ENCODE data around the gene PYM1. TPM values are rescaled to one million over a fixed set of nuclear protein-coding genes. Genes with fewer than 3 reads are reported as not detected.

The PYM1 gene
- total and polyA plus RNA-seq, 2 of the 8 experiments (the other 6 are each of a cell fraction or from before 2014, with no cell fraction given), result 38.7 to 58.5 TPM

- TF ChIP-seq, protein P1, sequence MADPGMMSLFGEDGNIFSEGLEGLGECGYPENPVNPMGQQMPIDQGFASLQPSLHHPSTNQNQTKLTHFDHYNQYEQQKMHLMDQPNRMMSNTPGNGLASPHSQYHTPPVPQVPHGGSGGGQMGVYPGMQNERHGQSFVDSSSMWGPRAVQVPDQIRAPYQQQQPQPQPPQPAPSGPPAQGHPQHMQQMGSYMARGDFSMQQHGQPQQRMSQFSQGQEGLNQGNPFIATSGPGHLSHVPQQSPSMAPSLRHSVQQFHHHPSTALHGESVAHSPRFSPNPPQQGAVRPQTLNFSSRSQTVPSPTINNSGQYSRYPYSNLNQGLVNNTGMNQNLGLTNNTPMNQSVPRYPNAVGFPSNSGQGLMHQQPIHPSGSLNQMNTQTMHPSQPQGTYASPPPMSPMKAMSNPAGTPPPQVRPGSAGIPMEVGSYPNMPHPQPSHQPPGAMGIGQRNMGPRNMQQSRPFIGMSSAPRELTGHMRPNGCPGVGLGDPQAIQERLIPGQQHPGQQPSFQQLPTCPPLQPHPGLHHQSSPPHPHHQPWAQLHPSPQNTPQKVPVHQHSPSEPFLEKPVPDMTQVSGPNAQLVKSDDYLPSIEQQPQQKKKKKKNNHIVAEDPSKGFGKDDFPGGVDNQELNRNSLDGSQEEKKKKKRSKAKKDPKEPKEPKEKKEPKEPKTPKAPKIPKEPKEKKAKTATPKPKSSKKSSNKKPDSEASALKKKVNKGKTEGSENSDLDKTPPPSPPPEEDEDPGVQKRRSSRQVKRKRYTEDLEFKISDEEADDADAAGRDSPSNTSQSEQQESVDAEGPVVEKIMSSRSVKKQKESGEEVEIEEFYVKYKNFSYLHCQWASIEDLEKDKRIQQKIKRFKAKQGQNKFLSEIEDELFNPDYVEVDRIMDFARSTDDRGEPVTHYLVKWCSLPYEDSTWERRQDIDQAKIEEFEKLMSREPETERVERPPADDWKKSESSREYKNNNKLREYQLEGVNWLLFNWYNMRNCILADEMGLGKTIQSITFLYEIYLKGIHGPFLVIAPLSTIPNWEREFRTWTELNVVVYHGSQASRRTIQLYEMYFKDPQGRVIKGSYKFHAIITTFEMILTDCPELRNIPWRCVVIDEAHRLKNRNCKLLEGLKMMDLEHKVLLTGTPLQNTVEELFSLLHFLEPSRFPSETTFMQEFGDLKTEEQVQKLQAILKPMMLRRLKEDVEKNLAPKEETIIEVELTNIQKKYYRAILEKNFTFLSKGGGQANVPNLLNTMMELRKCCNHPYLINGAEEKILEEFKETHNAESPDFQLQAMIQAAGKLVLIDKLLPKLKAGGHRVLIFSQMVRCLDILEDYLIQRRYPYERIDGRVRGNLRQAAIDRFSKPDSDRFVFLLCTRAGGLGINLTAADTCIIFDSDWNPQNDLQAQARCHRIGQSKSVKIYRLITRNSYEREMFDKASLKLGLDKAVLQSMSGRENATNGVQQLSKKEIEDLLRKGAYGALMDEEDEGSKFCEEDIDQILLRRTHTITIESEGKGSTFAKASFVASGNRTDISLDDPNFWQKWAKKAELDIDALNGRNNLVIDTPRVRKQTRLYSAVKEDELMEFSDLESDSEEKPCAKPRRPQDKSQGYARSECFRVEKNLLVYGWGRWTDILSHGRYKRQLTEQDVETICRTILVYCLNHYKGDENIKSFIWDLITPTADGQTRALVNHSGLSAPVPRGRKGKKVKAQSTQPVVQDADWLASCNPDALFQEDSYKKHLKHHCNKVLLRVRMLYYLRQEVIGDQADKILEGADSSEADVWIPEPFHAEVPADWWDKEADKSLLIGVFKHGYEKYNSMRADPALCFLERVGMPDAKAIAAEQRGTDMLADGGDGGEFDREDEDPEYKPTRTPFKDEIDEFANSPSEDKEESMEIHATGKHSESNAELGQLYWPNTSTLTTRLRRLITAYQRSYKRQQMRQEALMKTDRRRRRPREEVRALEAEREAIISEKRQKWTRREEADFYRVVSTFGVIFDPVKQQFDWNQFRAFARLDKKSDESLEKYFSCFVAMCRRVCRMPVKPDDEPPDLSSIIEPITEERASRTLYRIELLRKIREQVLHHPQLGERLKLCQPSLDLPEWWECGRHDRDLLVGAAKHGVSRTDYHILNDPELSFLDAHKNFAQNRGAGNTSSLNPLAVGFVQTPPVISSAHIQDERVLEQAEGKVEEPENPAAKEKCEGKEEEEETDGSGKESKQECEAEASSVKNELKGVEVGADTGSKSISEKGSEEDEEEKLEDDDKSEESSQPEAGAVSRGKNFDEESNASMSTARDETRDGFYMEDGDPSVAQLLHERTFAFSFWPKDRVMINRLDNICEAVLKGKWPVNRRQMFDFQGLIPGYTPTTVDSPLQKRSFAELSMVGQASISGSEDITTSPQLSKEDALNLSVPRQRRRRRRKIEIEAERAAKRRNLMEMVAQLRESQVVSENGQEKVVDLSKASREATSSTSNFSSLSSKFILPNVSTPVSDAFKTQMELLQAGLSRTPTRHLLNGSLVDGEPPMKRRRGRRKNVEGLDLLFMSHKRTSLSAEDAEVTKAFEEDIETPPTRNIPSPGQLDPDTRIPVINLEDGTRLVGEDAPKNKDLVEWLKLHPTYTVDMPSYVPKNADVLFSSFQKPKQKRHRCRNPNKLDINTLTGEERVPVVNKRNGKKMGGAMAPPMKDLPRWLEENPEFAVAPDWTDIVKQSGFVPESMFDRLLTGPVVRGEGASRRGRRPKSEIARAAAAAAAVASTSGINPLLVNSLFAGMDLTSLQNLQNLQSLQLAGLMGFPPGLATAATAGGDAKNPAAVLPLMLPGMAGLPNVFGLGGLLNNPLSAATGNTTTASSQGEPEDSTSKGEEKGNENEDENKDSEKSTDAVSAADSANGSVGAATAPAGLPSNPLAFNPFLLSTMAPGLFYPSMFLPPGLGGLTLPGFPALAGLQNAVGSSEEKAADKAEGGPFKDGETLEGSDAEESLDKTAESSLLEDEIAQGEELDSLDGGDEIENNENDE (IDR thresholded peaks at IDR 0.05; ENCODE audit: insufficient replicate concordance, low read length), result no peak
- no peak for TF ChIP-seq JUND (IDR thresholded peaks at IDR 0.05; ENCODE audit: low read length)
- no peak for TF ChIP-seq KDM1A (IDR thresholded peaks at IDR 0.05; ENCODE audit: borderline replicate concordance, low read length)
- TF ChIP-seq FOSL1 (IDR thresholded peaks at IDR 0.05; ENCODE audit: insufficient read depth, low read depth, low read length), result no peak
- TF ChIP-seq BACH1 (IDR thresholded peaks at IDR 0.05; ENCODE audit: low read length), result no peak
- peak; percentile 64 for TF ChIP-seq TAF1 (IDR thresholded peaks at IDR 0.05; ENCODE audit: low read depth, low read length)
- TF ChIP-seq RBBP5 (IDR thresholded peaks at IDR 0.05; ENCODE audit: borderline replicate concordance, low read depth, low read length), result no peak
- peak; percentile 67 for TF ChIP-seq POLR2AphosphoS5 (IDR thresholded peaks at IDR 0.05; ENCODE audit: low read depth, low read length)
- no peak for TF ChIP-seq CHD1 (IDR thresholded peaks at IDR 0.05; ENCODE audit: low read depth, low read length)
- TF ChIP-seq GTF2F1 (IDR thresholded peaks at IDR 0.05; ENCODE audit: borderline replicate concordance, low read depth, low read length), result no peak
- TF ChIP-seq TEAD4 (IDR thresholded peaks at IDR 0.05; ENCODE audit: low read depth, low read length), result no peak
Measured at GRCh38 chr12:55966408-55967281, 39.0 kb upstream of the PYM1 start, which contains the start of gene CDK2 (continued).

Data from H1 (cell line).